Body of pancreas (tissue), 4 donors: ENCODE data around the gene IGF1R. TPM values are rescaled to one million over a fixed set of nuclear protein-coding genes. Genes with fewer than 3 reads are reported as not detected.

Experiments used
- ATAC-seq: fragments of 150-250 bp; one replicate; pipeline ENCODE4 v1.9.1; 2016
- DNase-seq, 4 donors: peaks; one replicate each; pipeline ENCODE4 v3.0.0-alpha.2; 2019
- H3K27ac ChIP-seq, 4 donors: fragments of 200-600 bp; sonication (generic); 1 replicate in 3 of 4; 2 replicates in 1 of 4; pipeline versions ENCODE4 v1.5.1 to v1.6.1; 2016 to 2019; ENCODE audit warnings: mild to moderate bottlenecking in 1 of 4, mixed read lengths in 1 of 4, moderate library complexity in 1 of 4
- H3K27me3 ChIP-seq, 2 donors: fragments of 200-600 bp; sonication (generic); one replicate each; pipeline ENCODE4 v1.6.0; 2016; ENCODE audit warnings: mild to moderate bottlenecking in 1 of 2
- H3K36me3 ChIP-seq, 2 donors: fragments of 200-600 bp; sonication (generic); replicated peaks in 1 of 2; 2 replicates each; pipeline ENCODE4 v1.5.1; 2016; ENCODE audit warnings: low read depth in 2 of 2; ENCODE audit not compliant: insufficient read depth in 1 of 2
- H3K4me1 ChIP-seq: fragments of 200-600 bp; sonication (generic); one replicate; pipeline ENCODE4 v1.6.0; 2016
- H3K4me3 ChIP-seq, 2 donors: fragments of 200-600 bp; sonication (generic); 1 replicate in 1 of 2; 2 replicates in 1 of 2; pipeline ENCODE4 v1.5.1; 2016 to 2019
- H3K9me3 ChIP-seq, 3 donors: fragments of 200-600 bp; sonication (generic); 1 replicate in 2 of 3; 2 replicates in 1 of 3; pipeline ENCODE4 v1.5.1; 2016
- CTCF ChIP-seq, 7 experiments: fragments of 450-650 bp in 4 of 7; fragments of 200-600 bp in 3 of 7; sonication (generic) in 3 of 7; IDR thresholded peaks; one replicate each; pipeline ENCODE4 v1.5.1; 2016 to 2019; ENCODE audit warnings: antibody characterized with exemption in 7 of 7
- POLR2A ChIP-seq, 3 donors: fragments of 450-650 bp; IDR thresholded peaks; one replicate each; pipeline ENCODE4 v1.6.1; 2016; ENCODE audit warnings: antibody characterized with exemption in 3 of 3, mild to moderate bottlenecking in 2 of 3
- WGBS, 2 donors: methylation state at CpG; one replicate each; pipeline ENCODE4 v1.1.5; 2017; 5-methylcytosine and 5-hydroxymethylcytosine counted together
- intact Hi-C: fragments of 100-400 bp; cut with DNase I; formaldehyde crosslinking; loops from one replicate; pipeline ENCODE4 v1.15.1; 2023
- total RNA-seq, 2 donors: library from RNA; depleted of rRNA; stranded (reverse); fragments of >200 nt; gene quantifications; one replicate each; pipeline ENCODE4 v1.1.0, GENCODE V29; 2016

Gene IGF1R
- total RNA-seq, 2 donors from 2014 or later, result 34.8 to 55.7 TPM

GRCh38 chr15:98626153-98626552 lies 22.2 kb upstream of the IGF1R start:
- H3K27ac ChIP-seq, result no peak overlapping the region
- H3K27me3 ChIP-seq, result no peaks in the 10 kb centered on the region
- H3K9me3 ChIP-seq, result no peaks in the 10 kb centered on the region
- H3K36me3 ChIP-seq, result no peaks in the 10 kb centered on the region
- no peak overlapping the region for H3K4me3 ChIP-seq
- WGBS, 2 donors, result 91 to 94% methylated on average over 4 of the region's 4 CpGs
- TF ChIP-seq POLR2A (IDR thresholded peaks at IDR 0.05) (no peak), CTCF (IDR thresholded peaks at IDR 0.05) (no peak)
- intact Hi-C loops, result no loop called here
- DNase-seq, result no peak
- no peak for ATAC-seq
- H3K4me1 ChIP-seq, result no peaks in the 10 kb centered on the region

GRCh38 chr15:98628216-98628615 lies 20.1 kb upstream of the IGF1R start:
- H3K27me3 ChIP-seq, result no peaks in the 10 kb centered on the region
- no peak overlapping the region for H3K4me3 ChIP-seq
- ATAC-seq (no peak), DNase-seq (no peak)
- 71% methylated on average over 1 of the region's 1 CpG for WGBS, 2 donors
- H3K4me1 ChIP-seq, result no peaks in the 10 kb centered on the region
- TF ChIP-seq POLR2A (IDR thresholded peaks at IDR 0.05) (no peak), CTCF (IDR thresholded peaks at IDR 0.05) (no peak)
- H3K36me3 ChIP-seq, result no peaks in the 10 kb centered on the region
- intact Hi-C loops, result no loop called here
- H3K9me3 ChIP-seq, result no peaks in the 10 kb centered on the region
- H3K27ac ChIP-seq, result no peak overlapping the region

- Histone ChIP-seq H3K9me3 (no peaks in the 10 kb centered on the region), H3K4me3 (no peak overlapping the region), H3K27ac (no peak overlapping the region), H3K27me3 (no peaks in the 10 kb centered on the region), H3K36me3 (no peaks in the 10 kb centered on the region), H3K4me1 (no peaks in the 10 kb centered on the region)
- 78 to 82% methylated on average over 6 to 7 of the region's 7 CpGs for WGBS, 2 donors
- no peak for ATAC-seq
- no peak for TF ChIP-seq CTCF (IDR thresholded peaks at IDR 0.05)
- TF ChIP-seq POLR2A (IDR thresholded peaks at IDR 0.05), result no peak
- intact Hi-C loops, result loop anchor here (10.0 kb wide), 1 partner anchor 101 kb away; no protein-coding TSS in a partner anchor
- no peak for DNase-seq
These were observed 12.5 kb upstream of the IGF1R start for GRCh38 chr15:98635848-98636247.

- H3K36me3 ChIP-seq, result no peaks in the 10 kb centered on the region
- DNase-seq (no peak), ATAC-seq (no peak)
- intact Hi-C loops, result no loop called here
- H3K27ac ChIP-seq, result no peak overlapping the region
- H3K27me3 ChIP-seq, result no peaks in the 10 kb centered on the region
- H3K9me3 ChIP-seq, result no peaks in the 10 kb centered on the region
- TF ChIP-seq CTCF (IDR thresholded peaks at IDR 0.05), result no peak
- TF ChIP-seq POLR2A (IDR thresholded peaks at IDR 0.05), result no peak
- no peak overlapping the region for H3K4me3 ChIP-seq
- 82 to 85% methylated on average over 4 of the region's 4 CpGs for WGBS, 2 donors
- H3K4me1 ChIP-seq, result peaks cover 4% of the 10 kb centered on the region
These were observed 5.2 kb upstream of the IGF1R start for GRCh38 chr15:98643115-98643514.

GRCh38 chr15:98646546-98647025 lies 1.8 kb upstream of the IGF1R start:
- H3K9me3 ChIP-seq, result no peaks in the 10 kb centered on the region
- H3K4me1 ChIP-seq, result peaks cover 6% of the 10 kb centered on the region
- H3K27me3 ChIP-seq, result no peaks in the 10 kb centered on the region
- intact Hi-C loops, result no loop called here
- H3K4me3 ChIP-seq, result peak overlapping the region in 1 of 2 donors; percentile 75
- peak overlapping the region in 3 of 4 donors; percentile 91 to 97 (median 96) for H3K27ac ChIP-seq
- 1 to 4% methylated on average over 7 of the region's 7 CpGs for WGBS, 2 donors
- no peaks in the 10 kb centered on the region for H3K36me3 ChIP-seq
- ATAC-seq (no peak), DNase-seq (no peak)
- TF ChIP-seq POLR2A (IDR thresholded peaks at IDR 0.05), result no peak
